Upper lobe of left lung (tissue), 6 donors: Measurements from ENCODE around the gene ASTL. TPM values are rescaled to one million over a fixed set of nuclear protein-coding genes. Genes with fewer than 3 reads are reported as not detected.

ENCODE experiments used
- ATAC-seq, 2 donors: fragments of 200-7000 bp; cut with Tn5 transposase; one replicate each; pipeline ENCODE4 v1.9.1; 2022; ENCODE audit warnings: mild to moderate bottlenecking in 2 of 2, moderate library complexity in 2 of 2; ENCODE audit not compliant: low FRiP score in 2 of 2
- DNase-seq, 2 donors: peaks; one replicate each; pipeline ENCODE4 v3.0.0-alpha.2; 2019 to 2020
- H3K27ac ChIP-seq, 4 donors: fragments of 200-600 bp; sonication (generic); one replicate each; pipeline ENCODE4 v1.5.1; 2016 to 2019
- H3K27me3 ChIP-seq, 4 donors: fragments of 200-600 bp; sonication (generic); one replicate each; pipeline ENCODE4 v1.5.1; 2017 to 2019
- H3K36me3 ChIP-seq, 4 donors: fragments of 200-600 bp; sonication (generic); one replicate each; pipeline ENCODE4 v1.5.1; 2016 to 2019
- H3K4me1 ChIP-seq, 4 donors: fragments of 200-600 bp; sonication (generic); one replicate each; pipeline ENCODE4 v1.5.1; 2018 to 2019
- H3K4me3 ChIP-seq, 4 donors: fragments of 200-600 bp; sonication (generic); one replicate each; pipeline ENCODE4 v1.5.1; 2017 to 2019; ENCODE audit warnings: mild to moderate bottlenecking in 2 of 4, moderate library complexity in 1 of 4
- H3K9me3 ChIP-seq, 4 donors: fragments of 200-600 bp; sonication (generic); one replicate each; pipeline ENCODE4 v1.5.1; 2018 to 2019
- EP300 ChIP-seq, 4 donors: sonication (generic); formaldehyde crosslinking; IDR thresholded peaks; one replicate each; pipeline ENCODE4 v1.5.1; 2017; ENCODE audit warnings: antibody characterized with exemption in 4 of 4, control low read depth in 2 of 4
- POLR2A ChIP-seq, 4 donors: fragments of 450-650 bp; IDR thresholded peaks; one replicate each; pipeline ENCODE4 v1.5.1; 2016 to 2017; ENCODE audit warnings: antibody characterized with exemption in 4 of 4, mild to moderate bottlenecking in 2 of 4
- POLR2AphosphoS5 ChIP-seq, 2 donors: sonication (generic); formaldehyde crosslinking; IDR thresholded peaks; one replicate each; pipeline ENCODE4 v1.5.1; 2017; ENCODE audit warnings: antibody characterized with exemption in 2 of 2
- WGBS, 2 donors: methylation state at CpG; one replicate each; pipeline ENCODE4 v1.1.5; 2017 to 2018; 5-methylcytosine and 5-hydroxymethylcytosine counted together
- total RNA-seq, 6 donors: library from RNA; depleted of rRNA in 4 of 6; stranded (reverse); fragments of >200 nt in 4 of 6; gene quantifications; one replicate each; pipeline versions ENCODE4 v1.1.0 to v1.2.1, GENCODE V29; 2016 to 2021
- TF ChIP-seq, protein P1 (sequence below), 6 experiments: fragments of 450-650 bp in 4 of 6; fragments of 200-600 bp in 2 of 6; sonication (generic) in 2 of 6; IDR thresholded peaks; one replicate each; pipeline ENCODE4 v1.5.1; 2016 to 2019; ENCODE audit warnings: antibody characterized with exemption in 6 of 6
- donor health status: DM: no; HTN: no; CAD: no; lungs with moderate emphysema.
- donor health status: DM: no; HTN: yes; CAD: no; lungs with severe emphysema.

Gene ASTL
- total RNA-seq, 6 donors from 2014 or later: 0.23 to 1.3 (median 0.27) TPM; not detected in 3

DNA sequence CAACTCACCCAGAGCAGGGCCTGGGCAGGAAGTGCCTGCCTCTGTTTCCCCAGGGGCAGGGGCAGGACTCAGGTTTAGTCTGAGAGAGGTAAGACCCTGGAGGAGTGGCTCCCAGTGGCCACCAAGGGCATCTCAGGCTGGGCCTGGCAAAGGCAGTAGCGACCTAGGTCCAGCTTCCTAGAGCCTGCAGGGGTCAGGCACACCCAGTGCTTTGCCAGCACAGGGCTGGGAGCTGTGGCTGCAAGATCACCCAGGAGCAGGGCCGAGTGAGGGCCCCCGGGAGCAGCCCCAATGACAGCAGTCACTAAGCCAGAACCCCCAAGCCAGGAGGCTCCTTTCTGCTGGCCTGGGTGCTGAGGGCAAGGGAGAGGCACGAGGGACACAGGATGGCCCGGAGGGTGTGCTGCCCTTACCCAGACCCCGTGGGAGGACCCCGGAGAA lies 15.7 kb upstream of the ASTL start:
- TF ChIP-seq POLR2AphosphoS5 (IDR thresholded peaks at IDR 0.05) (no peak), EP300 (IDR thresholded peaks at IDR 0.05) (no peak), POLR2A (IDR thresholded peaks at IDR 0.05) (no peak)
- TF ChIP-seq, protein P1, sequence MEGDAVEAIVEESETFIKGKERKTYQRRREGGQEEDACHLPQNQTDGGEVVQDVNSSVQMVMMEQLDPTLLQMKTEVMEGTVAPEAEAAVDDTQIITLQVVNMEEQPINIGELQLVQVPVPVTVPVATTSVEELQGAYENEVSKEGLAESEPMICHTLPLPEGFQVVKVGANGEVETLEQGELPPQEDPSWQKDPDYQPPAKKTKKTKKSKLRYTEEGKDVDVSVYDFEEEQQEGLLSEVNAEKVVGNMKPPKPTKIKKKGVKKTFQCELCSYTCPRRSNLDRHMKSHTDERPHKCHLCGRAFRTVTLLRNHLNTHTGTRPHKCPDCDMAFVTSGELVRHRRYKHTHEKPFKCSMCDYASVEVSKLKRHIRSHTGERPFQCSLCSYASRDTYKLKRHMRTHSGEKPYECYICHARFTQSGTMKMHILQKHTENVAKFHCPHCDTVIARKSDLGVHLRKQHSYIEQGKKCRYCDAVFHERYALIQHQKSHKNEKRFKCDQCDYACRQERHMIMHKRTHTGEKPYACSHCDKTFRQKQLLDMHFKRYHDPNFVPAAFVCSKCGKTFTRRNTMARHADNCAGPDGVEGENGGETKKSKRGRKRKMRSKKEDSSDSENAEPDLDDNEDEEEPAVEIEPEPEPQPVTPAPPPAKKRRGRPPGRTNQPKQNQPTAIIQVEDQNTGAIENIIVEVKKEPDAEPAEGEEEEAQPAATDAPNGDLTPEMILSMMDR (IDR thresholded peaks at IDR 0.05): no peak
- Histone ChIP-seq H3K36me3 (no peaks in the 10 kb centered on the region), H3K4me1 (peaks cover 0 to 7% (median under 1%) of the 10 kb centered on the region in 4 donors), H3K27me3 (no peaks in the 10 kb centered on the region), H3K27ac (no peak overlapping the region), H3K4me3 (no peak overlapping the region), H3K9me3 (no peaks in the 10 kb centered on the region)
- 79 to 84% methylated on average over 5 to 6 of the region's 7 CpGs for WGBS, 2 donors
- DNase-seq (peak in 1 of 2 donors; percentile 19), ATAC-seq (no peak)

DNA sequence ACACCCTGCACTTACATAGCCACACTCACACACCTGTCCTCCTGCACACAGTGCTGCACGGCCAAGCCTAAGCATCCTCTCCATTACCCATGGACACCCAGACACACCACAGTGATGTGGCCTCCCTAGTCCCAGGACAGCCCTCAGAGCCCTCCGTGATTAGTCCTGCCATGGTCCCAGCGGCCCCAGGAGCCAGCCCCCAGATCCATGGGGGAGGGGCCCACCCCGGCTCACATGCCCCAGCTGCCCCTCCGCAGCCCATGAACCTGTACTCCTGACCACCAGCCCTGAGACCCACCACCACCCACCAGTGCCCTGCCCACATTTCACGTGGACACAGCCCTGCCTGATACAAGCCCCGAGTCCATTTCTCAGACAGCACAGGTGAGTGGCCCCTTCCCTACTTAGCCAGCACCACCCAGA lies 15.0 kb upstream of the ASTL start:
- ATAC-seq (no peak), DNase-seq (peak in 1 of 2 donors; percentile 15)
- H3K27ac ChIP-seq: no peak overlapping the region
- H3K27me3 ChIP-seq: no peaks in the 10 kb centered on the region
- H3K4me3 ChIP-seq: no peak overlapping the region
- TF ChIP-seq EP300 (IDR thresholded peaks at IDR 0.05) (no peak), POLR2A (IDR thresholded peaks at IDR 0.05) (no peak), POLR2AphosphoS5 (IDR thresholded peaks at IDR 0.05) (no peak)
- TF ChIP-seq, protein P1 (IDR thresholded peaks at IDR 0.05): no peak
- WGBS, 2 donors: 91 to 92% methylated on average over 7 of the region's 7 CpGs
- no peaks in the 10 kb centered on the region for H3K36me3 ChIP-seq
- H3K4me1 ChIP-seq: peaks cover 0 to 8% (median 4%) of the 10 kb centered on the region in 4 donors
- no peaks in the 10 kb centered on the region for H3K9me3 ChIP-seq

DNA sequence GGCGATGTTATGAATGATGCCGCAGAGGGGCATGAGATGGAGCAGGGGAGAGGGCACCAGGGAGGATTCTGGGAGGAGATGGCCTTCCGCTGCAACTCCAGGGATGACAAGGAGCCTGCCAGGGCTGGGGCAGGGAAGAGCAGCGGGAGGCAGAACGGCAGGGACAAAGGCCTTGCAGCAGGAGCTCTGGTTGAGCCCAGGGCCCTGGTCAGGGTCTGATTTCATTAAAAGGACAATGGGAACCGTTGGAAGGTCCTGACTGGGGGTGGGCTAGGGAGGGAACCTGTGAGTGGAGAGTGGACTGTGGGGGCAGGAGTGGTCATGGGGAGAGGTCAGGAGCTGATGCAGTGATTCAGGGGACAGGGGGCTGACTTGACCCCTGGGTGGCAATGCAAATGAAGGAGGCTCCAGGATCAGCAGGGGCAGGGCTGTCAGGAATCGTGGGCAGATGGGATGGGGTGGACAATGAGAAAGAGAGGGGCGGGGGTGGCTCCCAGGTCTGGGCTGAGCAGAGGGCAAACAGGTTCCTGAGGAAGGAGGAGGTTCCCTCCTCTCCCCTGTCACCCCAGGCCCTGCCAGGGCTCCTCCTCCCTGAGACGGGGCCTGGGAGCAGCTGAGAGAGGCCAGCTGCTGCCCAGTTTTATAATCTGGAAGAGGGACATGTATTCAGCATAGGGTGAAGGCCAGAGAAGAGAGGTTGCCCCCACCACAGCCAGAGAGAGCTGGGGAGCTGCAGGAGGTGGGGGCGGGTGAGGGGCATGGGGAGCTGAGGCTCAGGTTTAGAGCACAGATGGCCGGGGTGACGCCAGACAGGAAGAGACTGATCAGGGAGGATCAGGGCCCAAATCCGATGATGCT lies 14.2 kb upstream of the ASTL start:
- DNase-seq: no peak
- H3K27ac ChIP-seq: no peak overlapping the region
- H3K9me3 ChIP-seq: no peaks in the 10 kb centered on the region
- no peaks in the 10 kb centered on the region for H3K27me3 ChIP-seq
- no peaks in the 10 kb centered on the region for H3K36me3 ChIP-seq
- peaks cover 0 to 13% (median 5%) of the 10 kb centered on the region in 4 donors for H3K4me1 ChIP-seq
- no peak for ATAC-seq
- TF ChIP-seq POLR2A (IDR thresholded peaks at IDR 0.05): no peak
- TF ChIP-seq, protein P1 (IDR thresholded peaks at IDR 0.05): no peak
- TF ChIP-seq EP300 (IDR thresholded peaks at IDR 0.05): no peak
- no peak for TF ChIP-seq POLR2AphosphoS5 (IDR thresholded peaks at IDR 0.05)
- WGBS, 2 donors: 77 to 84% methylated on average over 12 to 13 of the region's 13 CpGs
- H3K4me3 ChIP-seq: no peak overlapping the region

DNA sequence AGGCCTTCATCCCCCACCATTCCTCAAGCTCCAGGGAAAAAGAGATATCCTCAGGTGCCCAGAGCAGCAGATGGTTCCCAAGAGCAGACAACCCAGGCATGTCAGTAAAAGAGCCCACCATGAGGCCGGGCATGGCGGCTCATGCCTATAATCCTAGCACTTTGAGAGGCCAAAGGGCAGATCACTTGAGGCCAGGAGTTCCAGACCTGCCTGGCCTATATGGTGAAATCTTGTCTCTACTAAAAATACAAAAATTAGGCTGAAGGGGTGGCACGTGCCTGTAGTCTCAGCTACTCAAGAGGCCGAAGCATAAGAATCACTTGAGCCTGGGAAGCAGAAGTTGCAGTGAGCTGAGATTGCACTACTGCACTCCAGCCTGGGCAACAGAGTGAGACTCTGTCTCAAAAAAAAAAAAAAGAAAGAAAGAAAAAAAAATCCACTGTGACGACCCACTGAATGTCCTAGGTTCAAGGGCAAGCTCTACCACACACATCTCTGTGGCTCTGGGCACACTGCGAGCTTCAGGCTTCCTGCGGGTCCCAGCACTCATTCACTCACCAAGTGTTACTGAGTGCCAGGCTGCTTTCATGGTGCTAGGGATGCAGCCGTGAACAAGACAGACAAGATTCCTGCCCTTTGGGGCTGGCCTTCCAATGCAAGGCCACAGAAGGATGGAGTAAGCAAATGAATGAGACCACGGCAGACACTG lies 13.4 kb upstream of the ASTL start:
- ATAC-seq (no peak), DNase-seq (no peak)
- H3K4me3 ChIP-seq: no peak overlapping the region
- no peaks in the 10 kb centered on the region for H3K36me3 ChIP-seq
- TF ChIP-seq, protein P1 (IDR thresholded peaks at IDR 0.05): no peak
- TF ChIP-seq POLR2A (IDR thresholded peaks at IDR 0.05): no peak
- TF ChIP-seq EP300 (IDR thresholded peaks at IDR 0.05): no peak
- TF ChIP-seq POLR2AphosphoS5 (IDR thresholded peaks at IDR 0.05): no peak
- H3K27me3 ChIP-seq: no peaks in the 10 kb centered on the region
- H3K27ac ChIP-seq: no peak overlapping the region
- H3K9me3 ChIP-seq: no peaks in the 10 kb centered on the region
- 86 to 87% methylated on average over 9 of the region's 9 CpGs for WGBS, 2 donors
- peaks cover 0 to 20% (median 7%) of the 10 kb centered on the region in 4 donors for H3K4me1 ChIP-seq
